Heart left ventricle (tissue), 16 donors: ENCODE measurements around the gene OR13C3. TPM values are rescaled to one million over a fixed set of nuclear protein-coding genes. Genes with fewer than 3 reads are reported as not detected.

ENCODE experiments used
- ATAC-seq, 4 donors: fragments of 200-7000 bp; cut with Tn5 transposase; one replicate each; pipeline ENCODE4 v1.9.1; 2020 to 2022; ENCODE audit warnings: moderate library complexity in 4 of 4, mild to moderate bottlenecking in 3 of 4, moderate number of reproducible peaks in 1 of 4
- DNase-seq, 5 donors: peaks; one replicate each; pipeline ENCODE4 v3.0.0-alpha.2; 2020
- H3K27ac ChIP-seq, 12 donors: fragments of 200-600 bp; sonication (generic) in 4 of 12; one replicate each; pipeline versions ENCODE4 v1.5.0 to v1.8.0; 2016 to 2022; ENCODE audit warnings: mild to moderate bottlenecking in 2 of 12
- H3K27me3 ChIP-seq, 9 donors: fragments of 200-600 bp; sonication (generic) in 2 of 9; one replicate each; pipeline versions ENCODE4 v1.5.1 to v1.8.0; 2016 to 2022; ENCODE audit warnings: mild to moderate bottlenecking in 3 of 9
- H3K36me3 ChIP-seq, 9 donors: fragments of 200-600 bp; sonication (generic) in 2 of 9; one replicate each; pipeline versions ENCODE4 v1.5.0 to v1.8.0; 2018 to 2022; ENCODE audit warnings: mild to moderate bottlenecking in 2 of 9
- H3K4me1 ChIP-seq, 12 donors: fragments of 200-600 bp; sonication (generic) in 4 of 12; one replicate each; pipeline versions ENCODE4 v1.5.0 to v1.8.0; 2016 to 2022; ENCODE audit warnings: mild to moderate bottlenecking in 3 of 12
- H3K4me3 ChIP-seq, 12 donors: fragments of 200-600 bp; sonication (generic) in 4 of 12; one replicate each; pipeline versions ENCODE4 v1.5.0 to v1.8.0; 2017 to 2022; ENCODE audit warnings: mild to moderate bottlenecking in 9 of 12, moderate library complexity in 4 of 12
- H3K9me3 ChIP-seq, 12 donors: fragments of 200-600 bp; sonication (generic) in 4 of 12; one replicate each; pipeline versions ENCODE4 v1.5.0 to v1.8.0; 2016 to 2022; ENCODE audit warnings: mild to moderate bottlenecking in 1 of 12
- CTCF ChIP-seq, 12 donors: fragments of 200-600 bp; sonication (generic) in 4 of 12; IDR thresholded peaks; one replicate each; pipeline versions ENCODE4 v1.5.0 to v1.8.0; 2018 to 2022; ENCODE audit warnings: antibody characterized with exemption in 12 of 12, mild to moderate bottlenecking in 5 of 12
- POLR2A ChIP-seq, 2 donors: fragments of 450-650 bp; IDR thresholded peaks; one replicate each; pipeline ENCODE4 v1.6.1; 2017; ENCODE audit warnings: antibody characterized with exemption in 2 of 2, mild to moderate bottlenecking in 2 of 2, moderate library complexity in 2 of 2
- WGBS, 4 donors: extraction: QIAGEN DNeasy Blood & Tissue Kit in 2 of 4; methylation state at CpG; one replicate each; pipeline versions ENCODE4 v1.1.5 to v1.1.7; 2013 to 2018; 5-methylcytosine and 5-hydroxymethylcytosine counted together
- intact Hi-C, 10 donors: fragments of 100-400 bp; cut with DNase I; formaldehyde crosslinking; loops; one replicate each; pipeline versions ENCODE4 v1.11.1 to v1.14.2; 2022
- polyA plus RNA-seq, 2 donors: library from polyadenylated mRNA; stranded (reverse); fragments of 200-250 nt; gene quantifications; one replicate each; pipeline ENCODE4 v1.2.3, GENCODE V29; 2013
- total RNA-seq, 9 donors: library from RNA; depleted of rRNA in 2 of 9; stranded (reverse); fragments of >200 nt in 2 of 9; fragmentation: NEBNext Ultra II Directional in 3 of 9; extraction: Animal tissue kit (Norgen Biotek cat#: 25700) in 3 of 9; gene quantifications; one replicate each; pipeline versions ENCODE4 v1.1.0 to v1.2.4, GENCODE V29; 2016 to 2023
- donor health status: ischemic (EF 13 %, LVEDD 7.1; RV severe dilation, severe dysfunction).
- donor health status: healthy with polysubstance abuse.
- donor health status: DM: no; HTN: yes; CAD: no.
- donor health status: DM: no; HTN: no; CAD: no.
- donor health status: ischemic (EF 25% LVEDD 6.9; RV normal size, moderate dysfunction).
- donor health status: ischemic (EF 25% LVEDD 5.7; RV mildly dilated, moderate dysfunction).
- donor health status: healthy.
- donor health status: DM: yes; HTN: yes; CAD: no.
- donor health status: ischemic (EF 35%, LVEDD 5.7; RV mildly dilated, moderate dysfunction).
- donor health status: nonischemic (EF 11% LVEDD 7.7; RV severe dilation, severe dysfunction).
- donor health status: DM: yes; HTN: yes; CAD: no.
- donor health status: PGD.
- donor health status: ischemic (EF 29% LVEDD 5.4; RV normal size, mild dysfunction).
- donor health status: nonischemic (EF 23%, LVEDD 6.1; RV moderate dilation, normal function).

OR13C3 gene
- total and polyA plus RNA-seq, 11 donors = not detected

- WGBS, 4 donors = 28 to 38% (median 31%) methylated on average over 3 of the region's 3 CpGs
Observed at GRCh38 chr9:104494808-104495207, 41.8 kb downstream of the OR13C3 start.

More at GRCh38 chr9:104494808-104495207, 41.8 kb downstream of the OR13C3 start:
- no peak overlapping the region for H3K4me3 ChIP-seq
- H3K27ac ChIP-seq = no peak overlapping the region
- no peaks in the 10 kb centered on the region for H3K36me3 ChIP-seq
- H3K4me1 ChIP-seq = no peaks in the 10 kb centered on the region
- no peak for ATAC-seq
- no peaks in the 10 kb centered on the region for H3K27me3 ChIP-seq
- intact Hi-C loops = no loop called here
- DNase-seq = no peak
- no peak for TF ChIP-seq POLR2A (IDR thresholded peaks at IDR 0.05)
- peak in 5 of 12 donors; percentile 9 to 34 (median 28) for TF ChIP-seq CTCF (IDR thresholded peaks at IDR 0.05)
- no peaks in the 10 kb centered on the region for H3K9me3 ChIP-seq

Other genes with a start within 250 kb of the OR13C3 start
- not detected for gene OR13F1, start 32.6 kb downstream of the OR13C3 start, total RNA-seq
- gene OR13F1, start 32.6 kb downstream of the OR13C3 start, polyA plus RNA-seq = not detected
- gene OR13C4, start 9.6 kb downstream of the OR13C3 start, total RNA-seq = not detected
- not detected for gene OR13C4, start 9.6 kb downstream of the OR13C3 start, polyA plus RNA-seq
- not detected for gene OR13C8, start 32.3 kb upstream of the OR13C3 start, total RNA-seq
- gene OR13C8, start 32.3 kb upstream of the OR13C3 start, polyA plus RNA-seq = not detected
- not detected for gene OR13C5, start 62.6 kb upstream of the OR13C3 start, total RNA-seq
- not detected for gene OR13C5, start 62.6 kb upstream of the OR13C3 start, polyA plus RNA-seq
- under 1 TPM in 1 of 9 donors, not detected in 8; 0.25 TPM for gene OR13C2, start 68.8 kb upstream of the OR13C3 start, total RNA-seq
- not detected for gene OR13C2, start 68.8 kb upstream of the OR13C3 start, polyA plus RNA-seq
- gene OR13C9, start 81.3 kb upstream of the OR13C3 start, total RNA-seq = not detected
- not detected for gene OR13C9, start 81.3 kb upstream of the OR13C3 start, polyA plus RNA-seq
- gene OR13D1, start 157.7 kb upstream of the OR13C3 start, total RNA-seq = not detected
- gene OR13D1, start 157.7 kb upstream of the OR13C3 start, polyA plus RNA-seq = not detected
- 10 to 100 TPM; 14.9 to 37.0 (median 22.9) TPM for gene NIPSNAP3A, start 210.8 kb upstream of the OR13C3 start, total RNA-seq
- gene NIPSNAP3A, start 210.8 kb upstream of the OR13C3 start, polyA plus RNA-seq = 10 to 100 TPM; 16.3 to 30.1 TPM
- 10 to 100 TPM; 20.0 to 41.3 (median 29.0) TPM for gene NIPSNAP3B, start 227.3 kb upstream of the OR13C3 start, total RNA-seq
- gene NIPSNAP3B, start 227.3 kb upstream of the OR13C3 start, polyA plus RNA-seq = 10 to 100 TPM; 11.8 to 16.6 TPM